Stimulated activated CD8-positive, alpha-beta memory T cell treated with anti-CD3 and anti-CD28 coated beads, Interleukin-12 subunit alpha, Interleukin-12 subunit beta, amount 100 ng/mL, for 4 hours (primary cell): Measurements from ENCODE around the gene ABCA12.
"Not testable (repeated sequence)": the region's sequence is repeated elsewhere in the genome, so short reads cannot be mapped to it uniquely, and the experiment has no call there.

ENCODE experiments used
- DNase-seq: peaks from one replicate; pipeline ENCODE4 v3.0.0-alpha.2; 2020; ENCODE audit warnings: low read depth

ABCA12 gene

GRCh38 chr2:215138479-215138878 lies at the start of gene ABCA12:
Gene ABCA12 (minus strand): TSS chr2:215138626. CDS start chr2:215138208, 418 bp downstream.
- DNase-seq = no peak

- no peak for DNase-seq
Measured at GRCh38 chr2:215188078-215188477, 49.7 kb upstream of the ABCA12 start.

- no peak for DNase-seq
Measured at GRCh38 chr2:215186021-215186420, 47.6 kb upstream of the ABCA12 start.

GRCh38 chr2:215178121-215178520 lies 39.7 kb upstream of the ABCA12 start:
- DNase-seq = no peak

- DNase-seq = no peak
Measured at GRCh38 chr2:215171796-215172195, 33.4 kb upstream of the ABCA12 start.

- DNase-seq = no peak
Measured at GRCh38 chr2:215171151-215171550, 32.7 kb upstream of the ABCA12 start.

- DNase-seq = not testable (repeated sequence)
Measured at GRCh38 chr2:215166505-215166904, 28.1 kb upstream of the ABCA12 start.

GRCh38 chr2:215163319-215163718 lies 24.9 kb upstream of the ABCA12 start:
- DNase-seq = not testable (repeated sequence)

GRCh38 chr2:215161301-215161829 lies 22.9 kb upstream of the ABCA12 start:
- DNase-seq = no peak

GRCh38 chr2:215160081-215160480 lies 21.7 kb upstream of the ABCA12 start:
- no peak for DNase-seq

- DNase-seq = no peak
Measured at GRCh38 chr2:215156453-215156852, 18.0 kb upstream of the ABCA12 start.

GRCh38 chr2:215149894-215150293 lies 11.5 kb upstream of the ABCA12 start:
- no peak for DNase-seq

GRCh38 chr2:215149486-215149885 lies 11.1 kb upstream of the ABCA12 start:
- no peak for DNase-seq

GRCh38 chr2:215149060-215149459 lies 10.6 kb upstream of the ABCA12 start:
- no peak for DNase-seq

GRCh38 chr2:215145611-215146010 lies 7.2 kb upstream of the ABCA12 start:
- no peak for DNase-seq

- no peak for DNase-seq
Measured at GRCh38 chr2:215144106-215144875, 5.9 kb upstream of the ABCA12 start.

GRCh38 chr2:215143458-215143857 lies 5.0 kb upstream of the ABCA12 start:
- no peak for DNase-seq

GRCh38 chr2:215141706-215142105 lies 3.3 kb upstream of the ABCA12 start:
- DNase-seq = no peak

- DNase-seq = no peak
Measured at GRCh38 chr2:215140166-215140707, 1.8 kb upstream of the ABCA12 start.

GRCh38 chr2:215137741-215138340 lies 585 bp downstream of the ABCA12 start:
- DNase-seq = no peak

GRCh38 chr2:215137329-215137686 lies 1.1 kb downstream of the ABCA12 start:
- no peak for DNase-seq

GRCh38 chr2:215136669-215137328 lies 1.6 kb downstream of the ABCA12 start:
- DNase-seq = no peak

GRCh38 chr2:215120401-215120800 lies 18.0 kb downstream of the ABCA12 start:
- no peak for DNase-seq
